Stimulated activated CD4-positive, alpha-beta T cell treated with anti-CD3 and anti-CD28 coated beads, Interleukin-15, amount 100 ng/mL, for 48 hours (primary cell): ENCODE results near the gene SNX17.
A peak's percentile ranks its signal among the peaks of the same experiment; 100 is the strongest.

ENCODE experiments used
- DNase-seq, 2 donors: peaks; one replicate each; pipeline ENCODE4 v3.0.0-alpha.2; 2020; ENCODE audit warnings: low read depth in 2 of 2

The SNX17 gene

DNA sequence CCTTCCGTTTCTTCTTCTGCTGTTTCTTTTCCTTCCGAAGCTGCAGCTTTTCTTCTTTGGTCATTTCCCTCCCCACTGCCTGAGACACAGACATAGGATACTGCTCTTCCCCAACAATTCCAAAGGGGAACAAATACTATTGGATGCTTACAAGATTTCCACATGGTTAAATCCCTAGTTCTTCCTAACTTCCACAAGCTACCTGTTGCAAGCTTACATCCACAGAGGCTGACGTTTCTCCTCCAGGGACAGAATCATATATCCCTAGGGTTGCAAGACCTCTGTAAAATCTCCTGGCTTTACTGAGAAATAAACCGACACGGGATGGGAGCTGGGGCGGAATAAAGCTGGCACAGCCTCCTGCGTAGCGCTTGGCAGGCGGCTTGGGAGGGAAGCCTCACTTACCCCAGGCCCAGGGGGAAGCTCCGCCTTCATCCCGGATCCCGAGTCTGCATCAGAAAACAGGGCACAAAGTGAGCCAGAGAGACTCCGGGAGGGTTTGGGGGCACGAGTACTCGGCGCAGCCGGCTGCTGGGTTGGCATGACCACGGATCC, 868 bp upstream of the SNX17 start:
- no peak for DNase-seq

- peak in 1 of 2 donors; percentile 13 for DNase-seq
These were observed 602 bp downstream of the SNX17 start for GRCh38 chr2:27370816-27371620.

DNA sequence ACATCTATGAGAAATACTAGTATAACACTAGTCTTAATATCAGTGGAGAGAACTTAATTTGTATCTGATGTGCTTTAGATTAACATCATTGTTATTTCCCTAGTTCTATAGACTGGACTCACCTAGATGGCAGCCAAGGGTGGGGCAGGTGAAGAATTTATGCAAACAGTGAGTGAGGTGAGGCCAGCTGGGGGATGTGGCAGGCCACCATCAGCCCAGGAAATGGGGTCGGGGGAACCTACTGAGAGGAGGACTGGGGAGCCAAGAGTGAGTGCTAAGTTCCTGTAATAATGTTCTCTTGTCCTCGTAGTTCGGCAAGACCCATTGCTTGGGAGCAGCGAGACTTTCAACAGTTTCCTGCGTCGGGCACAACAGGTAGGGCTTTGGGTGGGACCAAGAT, 2.5 kb downstream of the SNX17 start:
- no peak for DNase-seq

DNA sequence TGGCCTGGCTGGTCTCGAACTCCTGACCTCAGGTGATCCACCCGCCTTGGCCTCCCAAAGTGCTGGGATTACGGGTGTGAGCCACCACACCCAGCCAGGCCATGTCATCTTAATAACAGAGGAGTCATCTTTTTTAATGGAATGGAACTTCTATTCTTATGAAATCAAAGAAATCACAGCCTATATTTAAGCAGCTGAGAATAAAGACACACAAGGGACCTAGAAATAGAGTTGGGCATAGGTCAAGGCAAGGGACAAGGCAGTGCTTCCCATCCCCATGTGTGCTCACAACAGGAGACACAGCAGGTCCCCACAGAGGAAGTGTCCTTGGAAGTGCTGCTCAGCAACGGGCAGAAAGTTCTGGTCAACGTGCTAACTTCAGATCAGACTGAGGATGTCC, 3.2 kb downstream of the SNX17 start:
- no peak for DNase-seq

- no peak for DNase-seq
These were observed 5.2 kb downstream of the SNX17 start for GRCh38 chr2:27375513-27376099.

GRCh38 chr2:27376151-27376865, 5.9 kb downstream of the SNX17 start:
- DNase-seq = no peak

GRCh38 chr2:27376866-27377617, 6.6 kb downstream of the SNX17 start:
- DNase-seq = no peak

DNA sequence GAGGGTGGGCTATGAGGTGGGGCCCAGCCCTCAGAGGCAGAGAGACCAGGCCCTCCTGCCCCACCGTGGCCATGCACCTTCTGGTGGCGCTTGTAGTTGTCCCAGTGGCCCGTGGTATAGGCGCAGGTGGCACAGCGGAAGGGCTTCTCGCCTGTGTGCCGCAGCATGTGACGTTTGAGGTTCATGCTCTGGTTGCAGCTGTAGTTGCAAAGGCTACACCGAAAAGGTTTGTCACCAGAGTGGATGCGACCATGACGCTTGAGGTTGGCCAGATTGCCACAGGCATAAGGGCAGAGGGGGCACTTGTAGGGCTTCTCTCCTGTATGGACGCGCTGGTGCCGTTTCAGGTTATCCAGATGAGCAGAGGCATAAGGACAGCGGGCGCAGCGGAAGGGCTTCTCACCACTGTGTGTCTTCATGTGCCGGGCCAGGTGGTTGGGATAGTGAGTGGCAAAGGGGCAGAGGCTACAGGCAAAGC, 7.2 kb downstream of the SNX17 start:
- no peak for DNase-seq

GRCh38 chr2:27378096-27378808, 7.8 kb downstream of the SNX17 start:
- DNase-seq = no peak

DNA sequence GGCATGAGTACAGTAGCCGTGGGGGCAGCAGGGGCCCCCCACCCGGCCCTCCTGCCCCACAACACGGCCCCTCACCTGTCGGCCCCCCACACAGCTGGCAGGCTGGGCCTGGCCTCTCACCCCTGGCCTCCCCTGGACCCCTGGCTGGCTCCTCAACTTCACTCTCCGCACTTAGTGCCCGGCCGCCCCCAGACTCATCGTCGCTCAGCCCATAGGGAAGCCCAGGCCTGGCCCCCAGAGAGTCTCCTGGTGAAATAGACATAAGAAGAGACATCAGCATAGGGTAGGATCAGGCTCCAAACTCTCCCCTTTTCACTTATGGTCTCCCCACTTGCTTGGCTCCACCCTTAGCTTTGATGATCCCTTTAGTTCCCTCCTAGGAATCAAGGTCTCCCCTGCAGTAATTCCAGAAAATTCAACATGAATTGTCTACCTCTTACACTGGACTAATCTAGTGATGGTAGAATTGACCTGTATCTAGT, 8.4 kb downstream of the SNX17 start:
- DNase-seq = no peak

DNA sequence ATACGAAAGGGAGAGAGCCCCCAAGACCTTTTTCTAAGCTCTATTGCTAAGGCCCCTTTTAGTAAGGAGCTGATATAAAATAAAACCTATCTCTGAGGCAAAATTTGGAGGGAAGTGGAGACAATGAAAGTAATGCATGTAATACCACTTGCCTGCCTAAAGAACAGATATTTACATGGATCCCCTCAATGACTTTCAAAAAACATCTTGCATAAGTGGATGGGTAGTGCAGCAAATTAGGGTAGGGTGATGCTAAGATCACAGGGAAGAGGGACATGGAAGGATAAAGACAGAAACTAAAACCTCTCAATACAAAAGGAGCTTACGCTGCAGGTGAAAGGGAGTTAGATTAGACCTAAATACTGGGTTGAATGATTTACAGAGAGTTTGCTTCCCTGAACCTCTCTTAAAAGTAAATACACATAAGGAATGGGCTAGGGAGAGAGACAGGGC, 9.0 kb downstream of the SNX17 start:
- DNase-seq = no peak

GRCh38 chr2:27379836-27380625, 9.6 kb downstream of the SNX17 start:
- peak in 1 of 2 donors; percentile 26 for DNase-seq

DNA sequence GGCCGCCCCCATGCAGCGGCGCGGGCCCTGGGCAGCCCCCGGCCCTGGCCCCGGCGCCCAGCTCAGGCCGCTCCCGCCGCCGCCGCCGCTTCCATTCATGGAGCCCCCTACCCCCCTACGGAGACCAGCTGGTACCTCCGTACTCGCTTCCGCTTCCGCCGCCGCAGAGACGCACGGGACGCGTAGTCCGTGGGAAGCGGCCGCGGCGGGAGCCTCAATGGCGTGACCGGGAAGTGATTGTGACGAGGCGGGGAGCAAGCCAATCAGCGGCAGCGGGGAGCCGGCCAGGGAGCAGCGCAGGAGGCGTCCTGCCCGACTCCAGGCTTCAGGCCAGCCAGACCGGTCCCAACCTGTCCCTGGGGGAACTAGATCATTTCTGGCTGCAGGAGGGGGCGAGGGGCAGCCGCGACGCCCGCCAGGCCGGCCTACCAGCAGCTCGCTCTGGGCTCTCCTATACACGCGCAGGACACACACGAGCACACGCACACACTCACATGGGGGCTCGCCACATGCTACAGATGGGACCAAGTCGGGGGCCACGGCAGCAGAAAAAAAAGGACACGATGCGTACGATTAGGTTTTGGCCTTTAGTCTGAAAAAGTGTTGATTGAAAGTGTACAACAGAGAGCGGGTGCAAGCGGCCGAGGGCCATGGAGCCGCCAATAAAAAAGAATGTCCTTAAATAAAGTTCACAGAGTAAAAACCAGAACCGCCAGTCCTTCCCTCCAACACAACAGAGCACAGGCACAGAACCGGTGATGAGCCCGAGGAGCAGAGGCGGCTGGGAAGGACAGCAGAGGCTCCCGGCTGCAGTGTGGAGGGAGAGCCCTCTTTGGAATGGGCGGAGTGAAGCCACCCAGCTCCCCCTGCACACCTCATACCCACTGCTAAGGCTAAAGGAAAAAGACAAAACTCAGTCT, 10.5 kb downstream of the SNX17 start, which contains the start of gene ZNF513:
TSS of gene ZNF513 (minus strand) at position 109 of the 920 bp plus-strand sequence. CDS start 208 bp downstream, outside the sequence.
- DNase-seq = peak; percentile 81 to 86

- DNase-seq = no peak
These were observed 11.3 kb downstream of the SNX17 start for GRCh38 chr2:27381577-27382181.

- no peak for DNase-seq
These were observed 20.6 kb downstream of the SNX17 start for GRCh38 chr2:27390822-27391679.

DNA sequence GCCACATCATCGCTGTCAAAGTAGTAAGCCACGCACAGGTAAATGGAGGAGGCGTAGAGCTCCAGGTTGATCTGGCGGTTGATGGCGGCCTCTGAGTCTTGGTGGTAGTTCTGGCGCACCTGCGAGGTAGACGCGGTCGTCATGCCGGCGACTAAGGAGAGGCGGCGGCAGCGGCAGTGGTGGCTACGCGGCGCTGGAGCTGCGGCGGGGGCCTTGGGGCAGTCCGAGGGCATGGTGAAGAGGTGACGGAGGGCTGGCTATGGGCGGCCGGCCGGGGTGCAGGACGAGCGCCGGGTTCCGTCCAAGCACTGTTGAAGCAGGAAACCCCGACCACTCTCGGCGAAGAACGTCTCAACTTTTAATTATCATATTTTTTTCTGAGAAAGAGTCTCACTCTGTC, 22.8 kb downstream of the SNX17 start:
- no peak for DNase-seq

DNA sequence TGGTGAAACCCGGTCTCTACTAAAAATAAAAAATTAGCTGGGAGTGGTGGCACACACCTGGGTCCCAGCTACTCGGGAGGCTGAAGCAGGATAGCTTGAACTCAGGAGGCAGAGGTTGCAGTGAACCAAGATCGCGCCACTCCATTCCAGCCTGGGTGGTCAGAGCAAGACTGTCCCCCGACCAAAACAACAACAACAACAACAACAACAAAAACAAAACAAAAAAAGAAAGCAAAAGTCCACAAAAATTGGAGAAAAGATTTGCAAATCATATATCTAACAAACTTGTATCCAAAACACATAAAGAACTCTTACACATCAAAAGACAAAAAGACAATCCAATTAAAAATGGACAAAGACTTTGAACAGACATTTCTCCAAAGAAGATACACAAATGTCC, 28.5 kb downstream of the SNX17 start:
- no peak for DNase-seq
